GM12873 (cell line): ENCODE results near the gene DYNLT4.

Experiments used
- CTCF ChIP-seq: IDR thresholded peaks from 2 replicates; pipeline ENCODE4 v1.5.1; 2012; ENCODE audit warnings: low read depth, mild to moderate bottlenecking, moderate library complexity, low read length, control low read depth; ENCODE audit not compliant: insufficient read depth; ENCODE audit errors: missing control alignments

Gene DYNLT4

GRCh38 chr1:44806704-44807363 lies at the start of gene DYNLT4:
TSS of gene DYNLT4 (minus strand) at chr1:44807351. CDS start at chr1:44806668, 683 bp downstream.
- TF ChIP-seq CTCF = no peak

- TF ChIP-seq CTCF = no peak
Measured at GRCh38 chr1:44855742-44856141, 48.6 kb upstream of the DYNLT4 start.

- no peak for TF ChIP-seq CTCF
Measured at GRCh38 chr1:44854970-44855369, 47.8 kb upstream of the DYNLT4 start.

GRCh38 chr1:44853201-44853600 lies 46.0 kb upstream of the DYNLT4 start:
- no peak for TF ChIP-seq CTCF

- no peak for TF ChIP-seq CTCF
Measured at GRCh38 chr1:44851308-44851707, 44.2 kb upstream of the DYNLT4 start.

- TF ChIP-seq CTCF = no peak
Measured at GRCh38 chr1:44849575-44850132, 42.5 kb upstream of the DYNLT4 start.

- TF ChIP-seq CTCF = no peak
Measured at GRCh38 chr1:44848456-44849181, 41.5 kb upstream of the DYNLT4 start.
